GM12874 (cell line): ENCODE results near the gene GAS2L1.

Experiments
- TF ChIP-seq, protein P1 (sequence below): IDR thresholded peaks from 2 replicates; pipeline ENCODE4 v1.5.1; 2011; ENCODE audit warnings: low read depth, mild to moderate bottlenecking, control low read depth, low read length, moderate library complexity; ENCODE audit not compliant: insufficient read depth

The GAS2L1 gene

DNA sequence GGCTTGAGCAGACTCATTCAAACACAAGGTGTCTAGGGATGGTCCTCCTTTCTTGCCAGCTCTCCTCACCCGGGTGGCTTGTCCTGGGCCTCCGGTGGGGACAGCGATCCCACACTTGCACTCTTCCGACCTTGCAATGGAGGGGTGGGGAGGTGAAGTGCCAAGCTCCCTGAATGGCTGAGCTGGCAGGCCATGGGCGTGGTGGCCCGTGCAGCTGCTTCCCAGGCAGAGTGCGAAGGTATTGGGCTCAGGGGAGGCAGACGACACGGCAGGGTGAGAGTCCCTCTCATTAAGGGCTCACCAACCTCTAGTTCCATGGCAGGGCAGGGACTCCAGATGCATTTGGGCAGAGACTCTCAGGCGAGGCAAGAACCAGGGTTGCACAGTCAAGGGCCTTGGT is 20.0 kb downstream of the GAS2L1 start:
- TF ChIP-seq, protein P1, sequence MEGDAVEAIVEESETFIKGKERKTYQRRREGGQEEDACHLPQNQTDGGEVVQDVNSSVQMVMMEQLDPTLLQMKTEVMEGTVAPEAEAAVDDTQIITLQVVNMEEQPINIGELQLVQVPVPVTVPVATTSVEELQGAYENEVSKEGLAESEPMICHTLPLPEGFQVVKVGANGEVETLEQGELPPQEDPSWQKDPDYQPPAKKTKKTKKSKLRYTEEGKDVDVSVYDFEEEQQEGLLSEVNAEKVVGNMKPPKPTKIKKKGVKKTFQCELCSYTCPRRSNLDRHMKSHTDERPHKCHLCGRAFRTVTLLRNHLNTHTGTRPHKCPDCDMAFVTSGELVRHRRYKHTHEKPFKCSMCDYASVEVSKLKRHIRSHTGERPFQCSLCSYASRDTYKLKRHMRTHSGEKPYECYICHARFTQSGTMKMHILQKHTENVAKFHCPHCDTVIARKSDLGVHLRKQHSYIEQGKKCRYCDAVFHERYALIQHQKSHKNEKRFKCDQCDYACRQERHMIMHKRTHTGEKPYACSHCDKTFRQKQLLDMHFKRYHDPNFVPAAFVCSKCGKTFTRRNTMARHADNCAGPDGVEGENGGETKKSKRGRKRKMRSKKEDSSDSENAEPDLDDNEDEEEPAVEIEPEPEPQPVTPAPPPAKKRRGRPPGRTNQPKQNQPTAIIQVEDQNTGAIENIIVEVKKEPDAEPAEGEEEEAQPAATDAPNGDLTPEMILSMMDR = no peak

- TF ChIP-seq, protein P1 = no peak
These were observed 20.8 kb downstream of the GAS2L1 start for GRCh38 chr22:29327089-29327764.

GRCh38 chr22:29328055-29328454 is 21.6 kb downstream of the GAS2L1 start:
- TF ChIP-seq, protein P1 = no peak

GRCh38 chr22:29328566-29329500 is 22.4 kb downstream of the GAS2L1 start:
- TF ChIP-seq, protein P1 = no peak

GRCh38 chr22:29329581-29329980 is 23.1 kb downstream of the GAS2L1 start:
- TF ChIP-seq, protein P1 = no peak

- TF ChIP-seq, protein P1 = no peak
These were observed 23.8 kb downstream of the GAS2L1 start for GRCh38 chr22:29330291-29330690.

- TF ChIP-seq, protein P1 = no peak
These were observed 24.3 kb downstream of the GAS2L1 start for GRCh38 chr22:29330753-29331152.
